Ishikawa (cell line): ENCODE data around the gene NR2E1.

Experiments
- CEBPB ChIP-seq: IDR thresholded peaks from 2 replicates; pipeline ENCODE4 v1.6.1; 2012
- CREB1 ChIP-seq: IDR thresholded peaks from 2 replicates; pipeline ENCODE4 v1.6.1; 2012; ENCODE audit warnings: low read depth
- EGR1 ChIP-seq: IDR thresholded peaks from 2 replicates; pipeline ENCODE4 v1.6.1; 2012
- EP300 ChIP-seq: IDR thresholded peaks from 2 replicates; pipeline ENCODE4 v1.6.1; 2012; ENCODE audit warnings: borderline replicate concordance
- FOXM1 ChIP-seq: IDR thresholded peaks from 2 replicates; pipeline ENCODE4 v1.6.1; 2012; ENCODE audit warnings: low read depth, borderline replicate concordance
- NFIC ChIP-seq: IDR thresholded peaks from 2 replicates; pipeline ENCODE4 v1.6.1; 2012
- RAD21 ChIP-seq: IDR thresholded peaks from 2 replicates; pipeline ENCODE4 v1.6.1; 2012; ENCODE audit warnings: low read depth
- TAF1 ChIP-seq: IDR thresholded peaks from 2 replicates; pipeline ENCODE4 v1.6.1; 2012; ENCODE audit warnings: low read depth, mild to moderate bottlenecking
- TCF12 ChIP-seq: IDR thresholded peaks from 2 replicates; pipeline ENCODE4 v1.6.1; 2012; ENCODE audit warnings: low read depth
- TEAD4 ChIP-seq: IDR thresholded peaks from 2 replicates; pipeline ENCODE4 v1.6.1; 2012
- USF1 ChIP-seq: IDR thresholded peaks from 2 replicates; pipeline ENCODE4 v1.6.1; 2012
- YY1 ChIP-seq: IDR thresholded peaks from 2 replicates; pipeline ENCODE4 v1.6.1; 2012; ENCODE audit warnings: low read depth
- ZBTB7A ChIP-seq: IDR thresholded peaks from 2 replicates; pipeline ENCODE4 v1.6.1; 2012; ENCODE audit warnings: low read depth
- TF ChIP-seq, protein P1 (sequence below): IDR thresholded peaks from 2 replicates; pipeline ENCODE4 v1.6.1; 2012; ENCODE audit warnings: low read depth, mild to moderate bottlenecking
- TF ChIP-seq, protein P2 (sequence below): IDR thresholded peaks from 2 replicates; pipeline ENCODE4 v1.6.1; 2012

NR2E1 gene

GRCh38 chr6:108157981-108158525, 7.8 kb upstream of the NR2E1 start:
- TF ChIP-seq FOXM1 = no peak
- no peak for TF ChIP-seq EP300
- TF ChIP-seq EGR1 = no peak

DNA sequence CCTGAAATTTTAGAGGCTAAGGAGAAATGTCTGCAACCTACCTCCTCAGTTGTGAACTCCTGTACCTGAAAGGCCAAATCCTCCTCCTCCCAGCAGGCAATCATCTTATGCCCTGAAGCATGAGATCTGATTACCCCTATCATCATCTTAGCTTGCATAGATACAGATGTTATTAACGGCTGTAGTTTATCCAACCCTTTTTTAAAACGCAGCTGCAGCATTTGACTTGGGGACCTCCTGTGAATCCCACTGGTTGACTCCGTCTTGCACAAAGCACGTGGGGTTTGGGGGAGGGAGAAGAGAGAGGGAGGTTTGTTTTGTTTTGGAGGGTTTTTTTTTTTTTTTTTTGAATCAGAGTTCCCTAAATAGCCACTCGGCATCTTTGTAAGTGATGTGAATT, 5.8 kb upstream of the NR2E1 start:
- TF ChIP-seq, protein P1, sequence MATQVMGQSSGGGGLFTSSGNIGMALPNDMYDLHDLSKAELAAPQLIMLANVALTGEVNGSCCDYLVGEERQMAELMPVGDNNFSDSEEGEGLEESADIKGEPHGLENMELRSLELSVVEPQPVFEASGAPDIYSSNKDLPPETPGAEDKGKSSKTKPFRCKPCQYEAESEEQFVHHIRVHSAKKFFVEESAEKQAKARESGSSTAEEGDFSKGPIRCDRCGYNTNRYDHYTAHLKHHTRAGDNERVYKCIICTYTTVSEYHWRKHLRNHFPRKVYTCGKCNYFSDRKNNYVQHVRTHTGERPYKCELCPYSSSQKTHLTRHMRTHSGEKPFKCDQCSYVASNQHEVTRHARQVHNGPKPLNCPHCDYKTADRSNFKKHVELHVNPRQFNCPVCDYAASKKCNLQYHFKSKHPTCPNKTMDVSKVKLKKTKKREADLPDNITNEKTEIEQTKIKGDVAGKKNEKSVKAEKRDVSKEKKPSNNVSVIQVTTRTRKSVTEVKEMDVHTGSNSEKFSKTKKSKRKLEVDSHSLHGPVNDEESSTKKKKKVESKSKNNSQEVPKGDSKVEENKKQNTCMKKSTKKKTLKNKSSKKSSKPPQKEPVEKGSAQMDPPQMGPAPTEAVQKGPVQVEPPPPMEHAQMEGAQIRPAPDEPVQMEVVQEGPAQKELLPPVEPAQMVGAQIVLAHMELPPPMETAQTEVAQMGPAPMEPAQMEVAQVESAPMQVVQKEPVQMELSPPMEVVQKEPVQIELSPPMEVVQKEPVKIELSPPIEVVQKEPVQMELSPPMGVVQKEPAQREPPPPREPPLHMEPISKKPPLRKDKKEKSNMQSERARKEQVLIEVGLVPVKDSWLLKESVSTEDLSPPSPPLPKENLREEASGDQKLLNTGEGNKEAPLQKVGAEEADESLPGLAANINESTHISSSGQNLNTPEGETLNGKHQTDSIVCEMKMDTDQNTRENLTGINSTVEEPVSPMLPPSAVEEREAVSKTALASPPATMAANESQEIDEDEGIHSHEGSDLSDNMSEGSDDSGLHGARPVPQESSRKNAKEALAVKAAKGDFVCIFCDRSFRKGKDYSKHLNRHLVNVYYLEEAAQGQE = no peak
- TF ChIP-seq EP300 (no peak), NFIC (no peak), TAF1 (no peak), USF1 (no peak), EGR1 (no peak), ZBTB7A (no peak), TEAD4 (no peak), RAD21 (no peak), CEBPB (no peak), CREB1 (no peak), FOXM1 (no peak), YY1 (no peak), TCF12 (no peak)
- TF ChIP-seq, protein P2, sequence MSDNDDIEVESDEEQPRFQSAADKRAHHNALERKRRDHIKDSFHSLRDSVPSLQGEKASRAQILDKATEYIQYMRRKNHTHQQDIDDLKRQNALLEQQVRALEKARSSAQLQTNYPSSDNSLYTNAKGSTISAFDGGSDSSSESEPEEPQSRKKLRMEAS = no peak

DNA sequence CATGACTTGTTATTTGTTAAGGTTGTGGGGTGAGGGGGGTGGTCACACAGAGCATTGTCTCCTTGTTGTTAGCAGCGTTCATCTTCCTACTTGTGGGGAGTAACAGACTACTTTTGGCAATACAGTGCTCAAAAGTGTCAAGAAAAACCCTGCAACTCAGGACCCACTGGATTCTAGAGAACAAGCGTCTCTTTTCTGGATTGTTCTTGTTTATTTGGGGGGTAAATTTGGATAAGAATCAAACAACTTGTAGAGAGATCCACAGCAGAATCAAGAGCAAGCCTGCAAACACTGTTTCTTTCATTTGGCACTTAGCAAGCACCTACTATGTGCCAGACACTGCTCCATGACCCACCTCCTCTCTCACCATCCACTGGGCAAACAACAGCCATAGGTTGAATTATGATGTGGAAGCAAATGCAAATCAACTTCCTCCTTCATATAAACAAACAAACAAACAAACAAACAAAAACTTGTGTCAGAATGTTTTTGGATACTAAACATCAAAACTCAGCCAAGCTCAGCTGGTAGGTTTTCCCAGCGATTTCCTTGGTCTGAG, 4.0 kb upstream of the NR2E1 start:
- TF ChIP-seq RAD21 (no peak), CEBPB (no peak), CREB1 (no peak), TEAD4 (no peak), ZBTB7A (no peak), TCF12 (no peak), FOXM1 (no peak), EGR1 (no peak), NFIC (no peak), YY1 (no peak)
- TF ChIP-seq, protein P1 = no peak

- TF ChIP-seq RAD21 (0 out of 2 replicates have a peak, but pooled peaks have one; percentile 10), YY1 (no peak)
These were observed 2.6 kb upstream of the NR2E1 start for GRCh38 chr6:108163267-108163643.

DNA sequence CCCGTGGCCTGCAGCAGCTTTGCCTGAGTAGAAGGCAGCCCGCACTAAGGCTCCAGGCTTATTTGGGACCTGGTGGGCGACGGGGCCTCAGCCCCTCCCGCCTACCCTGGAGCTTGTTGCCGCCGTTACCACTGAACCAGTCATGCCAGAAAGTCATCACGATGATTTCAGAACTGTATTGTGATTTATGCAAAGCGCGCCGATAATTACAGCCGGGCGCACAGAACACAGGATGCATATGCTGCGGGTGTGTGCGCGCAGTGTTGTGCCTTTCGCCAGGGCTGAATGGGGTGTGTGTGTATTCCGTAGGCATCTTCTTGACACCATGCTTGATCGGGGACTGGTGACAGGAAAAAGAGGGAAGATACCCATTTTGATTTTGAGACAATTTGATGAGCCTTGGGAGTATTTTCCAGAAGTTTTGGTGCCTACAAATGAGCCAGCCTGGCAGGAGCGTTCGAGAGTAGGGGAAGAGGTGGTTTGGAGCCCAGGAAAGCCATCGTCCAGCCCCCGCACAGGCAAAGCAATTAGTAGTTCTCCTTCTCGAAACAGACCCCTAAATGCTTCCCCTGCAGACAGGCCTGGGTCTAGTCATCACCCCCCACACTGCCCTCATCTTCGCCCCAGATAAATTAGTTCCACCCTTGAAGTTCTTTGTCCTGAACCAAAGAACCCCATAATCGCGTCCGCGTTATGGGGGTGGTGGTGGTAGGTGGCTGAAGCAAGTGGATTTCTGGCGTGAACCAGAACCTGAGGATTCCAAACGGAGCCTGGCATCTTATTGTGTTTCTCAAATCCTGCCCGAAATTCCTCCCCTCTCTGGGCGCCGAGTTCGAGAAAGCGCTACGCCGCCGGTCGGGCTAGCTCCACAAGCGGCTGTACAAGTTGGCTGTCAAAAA, 1.9 kb upstream of the NR2E1 start:
- TF ChIP-seq ZBTB7A = no peak
- no peak for TF ChIP-seq RAD21
- TF ChIP-seq EP300 = no peak
- TF ChIP-seq, protein P1 = no peak
- no peak for TF ChIP-seq TEAD4
- no peak for TF ChIP-seq CREB1
- no peak for TF ChIP-seq TCF12
- TF ChIP-seq FOXM1 = no peak
- no peak for TF ChIP-seq USF1
- no peak for TF ChIP-seq TAF1
- no peak for TF ChIP-seq YY1
